AG04450 (cell line): Measurements from ENCODE around the gene TMEM31. TPM values are rescaled to one million over a fixed set of nuclear protein-coding genes. Genes with fewer than 3 reads are reported as not detected.

Experiments
- CTCF ChIA-PET: fragments of 300-600, 350-600 bp; formaldehyde crosslinking; extraction: SDS; loops from one replicate; lab custom pipeline; 2022; ENCODE audit warnings: antibody characterized with exemption, inconsistent platforms; lab: Charles Lee
- POLR2A ChIA-PET: fragments of 350-600 bp; formaldehyde crosslinking; extraction: SDS; loops from one replicate; lab custom pipeline; 2021; ENCODE audit warnings: antibody characterized with exemption, inconsistent platforms; lab: Yijun Ruan, JAX
- DNase-seq: peaks from one replicate; pipeline ENCODE4 v3.0.0-alpha.2; 2011; ENCODE audit warnings: low read depth, low spot score
- H3K27ac ChIP-seq: one replicate; pipeline ENCODE4 v1.5.1; 2012; ENCODE audit warnings: low read depth, low read length, control low read depth
- H3K27me3 ChIP-seq: one replicate; pipeline ENCODE4 v1.6.0; 2012; ENCODE audit warnings: low read length; ENCODE audit not compliant: control insufficient read depth, insufficient read depth
- H3K4me3 ChIP-seq: 2 replicates; pipeline ENCODE4 v1.5.1; 2011; ENCODE audit warnings: mild to moderate bottlenecking, low read depth, low read length, control low read depth
- H3K9me3 ChIP-seq: 2 replicates; pipeline ENCODE4 v1.5.1; 2012; ENCODE audit warnings: low read length; ENCODE audit not compliant: control insufficient read depth, insufficient read depth
- CTCF ChIP-seq: IDR thresholded peaks from 2 replicates; pipeline ENCODE4 v1.5.1; 2011; ENCODE audit warnings: low read depth, low read length, control low read depth, inconsistent platforms
- polyA plus RNA-seq: library from polyadenylated mRNA; depleted of rRNA; stranded (reverse); fragments of >200 nt; gene quantifications from 2 replicates; pipeline ENCODE4 v1.2.3, GENCODE V29; 2011

Gene TMEM31
- polyA plus RNA-seq, 1 experiment = not detected

- no peak for DNase-seq
- POLR2A ChIA-PET = no interaction called here
- CTCF ChIA-PET = no interaction called here
- no peaks in the 10 kb centered on the region for H3K27me3 ChIP-seq
- H3K9me3 ChIP-seq = no peaks in the 10 kb centered on the region
- H3K4me3 ChIP-seq = no peak overlapping the region
- TF ChIP-seq CTCF = no peak
- no peak overlapping the region for H3K27ac ChIP-seq
These were observed 7.4 kb downstream of the TMEM31 start for GRCh38 chrX:103718120-103718519.

GRCh38 chrX:103722505-103722904 is 11.8 kb downstream of the TMEM31 start:
- H3K4me3 ChIP-seq = no peak overlapping the region
- CTCF ChIA-PET = no interaction called here
- H3K27me3 ChIP-seq = peaks cover 2% of the 10 kb centered on the region
- POLR2A ChIA-PET = interaction anchor here (0.6 kb wide), 1 partner anchor 18 kb away, joined by 3 read pairs; no protein-coding TSS in a partner anchor
- no peaks in the 10 kb centered on the region for H3K9me3 ChIP-seq
- peak; percentile 2 for DNase-seq
- TF ChIP-seq CTCF = no peak
- no peak overlapping the region for H3K27ac ChIP-seq

DNA sequence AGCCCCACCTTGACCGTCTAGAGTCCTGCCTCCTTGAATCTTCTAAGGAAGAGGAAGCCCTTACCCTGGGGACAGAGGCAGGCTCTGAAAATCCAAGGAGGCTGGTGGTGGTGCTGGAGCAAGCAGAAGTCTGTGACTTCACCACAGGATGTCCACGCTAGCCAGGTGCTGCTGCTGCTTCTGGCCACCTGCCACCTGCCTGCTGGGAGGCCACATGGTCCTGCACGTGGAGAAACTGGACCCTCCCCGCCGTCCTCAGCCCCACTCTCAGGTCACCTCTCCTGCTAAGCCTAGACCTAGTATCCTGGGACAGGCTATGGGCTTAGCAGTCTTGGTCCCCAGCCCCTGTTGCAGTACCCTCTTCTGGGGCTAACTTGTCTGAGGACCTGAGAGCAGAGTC is 15.8 kb downstream of the TMEM31 start:
- ChIA-PET CTCF (no interaction called here), POLR2A (no interaction called here)
- TF ChIP-seq CTCF = no peak
- H3K9me3 ChIP-seq = no peaks in the 10 kb centered on the region
- peaks cover 2% of the 10 kb centered on the region for H3K27me3 ChIP-seq
- H3K27ac ChIP-seq = no peak overlapping the region
- H3K4me3 ChIP-seq = no peak overlapping the region
- no peak for DNase-seq

GRCh38 chrX:103727115-103727514 is 16.4 kb downstream of the TMEM31 start:
- ChIA-PET POLR2A (no interaction called here), CTCF (no interaction called here)
- no peak for TF ChIP-seq CTCF
- Histone ChIP-seq H3K27me3 (peaks cover 2% of the 10 kb centered on the region), H3K27ac (no peak overlapping the region), H3K4me3 (no peak overlapping the region), H3K9me3 (no peaks in the 10 kb centered on the region)
- DNase-seq = no peak

DNA sequence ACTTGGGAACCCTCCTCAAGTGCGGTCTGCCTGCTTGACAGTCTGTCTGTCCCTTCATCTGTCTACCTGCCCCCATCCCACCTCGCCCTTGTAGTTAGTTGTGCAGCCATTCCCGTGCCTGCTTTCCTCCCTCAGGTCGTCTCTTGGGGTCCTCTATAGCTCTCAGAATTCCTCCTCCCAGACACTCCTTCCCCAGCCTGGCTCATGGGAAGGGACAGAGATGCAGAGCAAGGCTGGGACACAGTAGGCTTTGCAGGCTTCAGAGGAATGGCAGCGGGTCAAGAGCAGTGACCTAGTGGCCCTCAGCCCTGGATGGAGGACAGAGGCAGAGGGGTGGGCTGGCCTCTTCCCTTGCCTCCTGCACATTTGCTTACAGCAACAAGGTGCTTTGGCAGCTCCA is 18.3 kb downstream of the TMEM31 start:
- POLR2A ChIA-PET = no interaction called here
- Histone ChIP-seq H3K4me3 (no peak overlapping the region), H3K9me3 (no peaks in the 10 kb centered on the region), H3K27ac (no peak overlapping the region), H3K27me3 (peaks cover 2% of the 10 kb centered on the region)
- no peak for DNase-seq
- CTCF ChIA-PET = interaction anchor here (1.4 kb wide), 1 partner anchor 18 kb away, joined by 5 read pairs; the partner anchor contains the start of gene TMEM31
- TF ChIP-seq CTCF = no peak
